Karpas-422 (cell line): ENCODE data around the gene YIPF4. TPM values are rescaled to one million over a fixed set of nuclear protein-coding genes. Genes with fewer than 3 reads are reported as not detected.
"Not testable (repeated sequence)": the region's sequence is repeated elsewhere in the genome, so short reads cannot be mapped to it uniquely, and the experiment has no call there.

Source experiments
- DNase-seq: peaks from one replicate; pipeline ENCODE4 v3.0.0-alpha.2; 2015
- H2AFZ ChIP-seq: fragments of 200-600 bp; sonication (generic); 2 replicates; pipeline ENCODE4 v1.6.1; 2014; ENCODE audit warnings: antibody characterized with exemption, low read length, mixed read lengths
- H3K27ac ChIP-seq: fragments of 200-600 bp; sonication (generic); 2 replicates; pipeline ENCODE4 v1.5.1; 2014; ENCODE audit warnings: mild to moderate bottlenecking, low read length, moderate library complexity
- H3K27me3 ChIP-seq: fragments of 200-600 bp; sonication (generic); 2 replicates; pipeline ENCODE4 v1.6.1; 2014; ENCODE audit warnings: low read length, mixed read lengths
- H3K36me3 ChIP-seq: fragments of 200-600 bp; sonication (generic); 2 replicates; pipeline ENCODE4 v1.6.1; 2014; ENCODE audit warnings: low read length, mixed read lengths; ENCODE audit not compliant: insufficient read depth
- H3K4me1 ChIP-seq: fragments of 200-600 bp; sonication (generic); 2 replicates; pipeline ENCODE4 v1.6.1; 2014; ENCODE audit warnings: mild to moderate bottlenecking, low read length, mixed read lengths
- H3K4me2 ChIP-seq: fragments of 200-600 bp; sonication (generic); 2 replicates; pipeline ENCODE4 v1.6.1; 2014; ENCODE audit warnings: low read length, low read depth, mild to moderate bottlenecking; ENCODE audit not compliant: poor library complexity, severe bottlenecking
- H3K4me3 ChIP-seq: fragments of 200-600 bp; sonication (generic); 2 replicates; pipeline ENCODE4 v1.5.1; 2014; ENCODE audit warnings: mild to moderate bottlenecking, antibody characterized with exemption, low read length, mixed read lengths
- H3K79me2 ChIP-seq: fragments of 200-600 bp; sonication (generic); 2 replicates; pipeline ENCODE4 v1.6.1; 2014; ENCODE audit warnings: mild to moderate bottlenecking, low read length, mixed read lengths
- H3K9ac ChIP-seq: fragments of 200-600 bp; sonication (generic); 2 replicates; pipeline ENCODE4 v1.6.0; 2014; ENCODE audit warnings: low read length
- H3K9me2 ChIP-seq: fragments of 200-600 bp; sonication (generic), shearing (Covaris generic); replicated peaks from 2 replicates; pipeline ENCODE4 v1.6.0; 2014; ENCODE audit warnings: mild to moderate bottlenecking, low read length, moderate library complexity; ENCODE audit not compliant: insufficient read depth
- H3K9me3 ChIP-seq: fragments of 300-700, 200-600 bp; sonication (generic); 2 replicates; pipeline ENCODE4 v1.6.1; 2014; ENCODE audit warnings: low read length, mixed read lengths
- H4K20me1 ChIP-seq: fragments of 200-600 bp; sonication (generic); 2 replicates; pipeline ENCODE4 v1.6.1; 2014; ENCODE audit warnings: mild to moderate bottlenecking, antibody characterized with exemption, low read length, low read depth; ENCODE audit not compliant: insufficient read depth
- total RNA-seq: library from RNA; depleted of rRNA; stranded (reverse); fragments of >200 nt; shearing (Covaris generic); gene quantifications from 2 replicates; pipeline ENCODE4 v1.2.3, GENCODE V29; 2014; ENCODE audit warnings: low replicate concordance

YIPF4 gene
- total RNA-seq, 1 experiment from 2014 or later: 95.3 TPM

DNA sequence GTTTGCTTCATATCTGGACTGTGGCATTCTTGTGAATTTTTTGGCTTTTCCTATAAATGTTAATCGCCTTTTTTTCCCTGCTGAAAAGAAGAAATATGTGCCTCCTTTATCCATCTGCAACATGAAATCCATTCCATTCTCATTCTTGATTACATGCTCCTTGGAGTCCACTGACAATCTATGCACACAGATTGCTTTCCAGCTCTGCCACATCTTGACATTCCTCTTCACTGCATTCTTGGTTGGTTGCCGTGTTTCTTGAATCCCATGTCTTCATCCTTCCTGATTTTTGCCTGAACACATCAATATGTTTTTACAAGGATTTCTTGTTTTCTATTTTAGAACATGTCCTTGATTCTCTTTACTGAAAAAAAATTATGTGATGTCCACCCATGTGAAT lies 52.4 kb downstream of the YIPF4 start:
- H3K9me2 ChIP-seq: no peaks in the 10 kb centered on the region
- no peaks in the 10 kb centered on the region for H3K27me3 ChIP-seq
- no peaks in the 10 kb centered on the region for H3K36me3 ChIP-seq
- no peak for DNase-seq
- H3K9ac ChIP-seq: no peak overlapping the region
- no peaks in the 10 kb centered on the region for H4K20me1 ChIP-seq
- no peaks in the 10 kb centered on the region for H3K4me1 ChIP-seq
- H3K4me2 ChIP-seq: no peak overlapping the region
- H3K4me3 ChIP-seq: no peak overlapping the region
- no peak overlapping the region for H2AFZ ChIP-seq
- H3K79me2 ChIP-seq: no peaks in the 10 kb centered on the region
- H3K9me3 ChIP-seq: no peaks in the 10 kb centered on the region
- H3K27ac ChIP-seq: no peak overlapping the region

DNA sequence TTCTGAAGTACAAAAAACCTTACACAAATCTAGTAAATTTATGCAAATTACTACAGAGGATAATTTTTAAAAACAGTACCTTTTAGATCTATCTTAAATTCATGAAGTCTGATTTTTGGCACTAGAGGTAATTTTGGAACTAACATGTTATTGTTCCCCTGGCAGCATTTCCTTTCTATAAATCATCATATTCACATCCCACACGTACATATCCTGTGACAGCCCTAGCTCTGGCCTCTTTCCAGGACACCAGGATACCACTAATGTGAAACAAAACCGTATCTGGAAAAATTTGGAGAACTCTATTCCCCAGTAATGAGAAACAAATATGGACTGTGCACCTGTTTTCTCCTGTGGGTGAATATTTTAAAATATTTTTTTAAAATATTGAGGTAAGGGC lies 65.1 kb downstream of the YIPF4 start:
- no peak overlapping the region for H2AFZ ChIP-seq
- no peak overlapping the region for H3K9ac ChIP-seq
- no peaks in the 10 kb centered on the region for H3K79me2 ChIP-seq
- H3K36me3 ChIP-seq: no peaks in the 10 kb centered on the region
- H4K20me1 ChIP-seq: no peaks in the 10 kb centered on the region
- no peak overlapping the region for H3K4me3 ChIP-seq
- H3K4me2 ChIP-seq: no peak overlapping the region
- no peak overlapping the region for H3K27ac ChIP-seq
- H3K9me3 ChIP-seq: no peaks in the 10 kb centered on the region
- H3K27me3 ChIP-seq: no peaks in the 10 kb centered on the region
- no peak for DNase-seq
- H3K9me2 ChIP-seq: no peaks in the 10 kb centered on the region
- no peaks in the 10 kb centered on the region for H3K4me1 ChIP-seq

GRCh38 chr2:32350797-32351196 lies 73.1 kb downstream of the YIPF4 start:
- not testable (repeated sequence) for H3K27me3 ChIP-seq, H2AFZ ChIP-seq, DNase-seq, H3K4me3 ChIP-seq, H3K9me2 ChIP-seq, H3K4me2 ChIP-seq, H3K36me3 ChIP-seq, H3K27ac ChIP-seq, H3K79me2 ChIP-seq, H4K20me1 ChIP-seq, H3K9ac ChIP-seq, H3K9me3 ChIP-seq
- peaks cover 17% of the 10 kb centered on the region for H3K4me1 ChIP-seq

DNA sequence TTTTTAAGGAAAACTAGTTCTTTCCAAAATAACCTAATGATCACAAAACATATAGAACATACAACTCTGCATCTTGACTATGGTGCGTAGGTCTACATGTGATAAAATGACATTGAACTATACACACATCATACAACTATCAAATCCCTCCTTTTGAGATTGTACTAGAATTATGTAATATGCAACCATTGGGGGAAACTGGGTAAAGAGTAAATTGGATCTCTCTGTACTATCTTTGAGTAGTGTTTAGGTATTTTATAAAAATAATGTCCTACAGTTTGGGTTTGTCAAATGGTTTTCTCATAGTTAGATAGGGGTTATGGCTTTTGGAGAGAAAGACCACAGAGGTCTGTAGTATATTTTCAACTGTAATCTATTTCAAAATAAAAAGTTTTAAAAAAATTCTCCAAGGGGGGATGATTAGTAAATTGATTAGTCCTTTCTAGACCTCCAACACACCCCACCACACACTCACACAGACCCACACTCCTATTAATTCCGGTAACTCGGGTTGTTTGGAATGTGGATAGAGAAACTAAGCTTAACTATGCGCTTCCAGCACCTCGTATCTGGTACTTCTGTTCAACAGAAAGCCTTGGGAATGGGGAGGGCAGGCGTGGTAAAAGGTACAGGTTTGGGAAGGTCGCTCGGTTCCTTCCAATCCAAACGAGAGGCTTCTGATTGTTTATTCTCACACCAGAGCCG lies 78.4 kb downstream of the YIPF4 start:
- DNase-seq: no peak
- H3K4me3 ChIP-seq: peak overlapping the region; percentile 99
- peaks cover 23% of the 10 kb centered on the region for H4K20me1 ChIP-seq
- H3K27ac ChIP-seq: peak overlapping the region; percentile 89
- no peaks in the 10 kb centered on the region for H3K9me3 ChIP-seq
- H3K9ac ChIP-seq: peak overlapping the region; percentile 100
- H2AFZ ChIP-seq: peak overlapping the region; percentile 13; the same call in 1 of the 2 replicates
- peak overlapping the region; percentile 93 for H3K4me2 ChIP-seq
- H3K9me2 ChIP-seq: no peaks in the 10 kb centered on the region
- peaks cover 51% of the 10 kb centered on the region for H3K79me2 ChIP-seq
- H3K36me3 ChIP-seq: peaks cover 22% of the 10 kb centered on the region
- H3K27me3 ChIP-seq: no peaks in the 10 kb centered on the region
- H3K4me1 ChIP-seq: peaks cover 40% of the 10 kb centered on the region

GRCh38 chr2:32356681-32357317 lies 79.1 kb downstream of the YIPF4 start, which contains the start of gene BIRC6:
TSS of gene BIRC6 (plus strand) at chr2:32357023. CDS start at chr2:32357162, 139 bp downstream.
- Histone ChIP-seq H3K4me1 (peaks cover 40% of the 10 kb centered on the region), H3K4me2 (peak within 1 kb of the TSS; percentile 93), H3K4me3 (peak within 1 kb of the TSS; percentile 99), H3K9me3 (no peaks in the 10 kb centered on the region), H3K36me3 (peaks cover 28% of the 10 kb centered on the region), H3K79me2 (peaks cover 58% of the 10 kb centered on the region), H3K9me2 (no peaks in the 10 kb centered on the region), H3K27me3 (no peaks in the 10 kb centered on the region), H2AFZ (peak within 1 kb of the TSS; percentile 68), H3K9ac (peak within 1 kb of the TSS; percentile 100), H4K20me1 (peaks cover 23% of the 10 kb centered on the region), H3K27ac (peak within 1 kb of the TSS; percentile 89)
- DNase-seq: peak; percentile 99

DNA sequence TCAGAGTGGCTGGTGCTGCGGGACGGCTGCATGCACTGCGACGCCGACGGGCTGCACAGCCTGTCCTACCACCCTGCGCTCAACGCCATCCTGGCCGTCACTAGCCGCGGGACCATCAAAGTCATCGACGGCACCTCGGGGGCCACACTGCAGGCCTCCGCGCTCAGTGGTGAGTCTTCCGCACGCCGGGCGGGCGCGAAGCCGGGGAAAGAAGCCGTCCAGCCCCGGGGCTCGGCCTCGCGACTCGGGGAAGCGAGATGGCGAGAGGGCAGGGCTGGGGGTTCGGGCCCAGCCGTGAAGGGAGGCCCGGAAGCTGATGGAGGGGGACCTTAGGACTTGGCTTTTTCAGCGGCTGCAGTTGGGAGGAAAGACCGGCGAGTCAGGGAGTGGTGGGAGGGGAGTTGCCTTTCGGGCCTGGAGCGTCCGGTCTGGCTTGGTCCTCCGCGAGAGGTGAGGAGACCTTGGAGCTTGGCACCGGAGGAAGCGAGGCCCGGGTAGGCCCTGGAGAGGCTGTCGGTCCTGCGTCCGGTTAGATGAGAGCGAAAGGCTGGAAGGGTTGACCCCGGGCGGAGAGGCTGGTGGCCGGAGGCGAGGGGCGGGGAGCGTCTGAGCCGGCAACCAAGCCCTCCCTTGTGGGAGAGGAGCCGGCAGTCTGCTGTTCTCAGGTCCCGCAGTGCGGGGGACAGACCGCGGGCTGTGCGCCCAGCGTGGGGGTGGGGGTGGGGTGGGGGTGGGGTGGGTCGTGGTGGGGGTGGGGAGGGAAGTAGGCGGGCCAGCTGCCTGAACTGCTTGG lies 79.8 kb downstream of the YIPF4 start:
- Histone ChIP-seq H3K4me2 (peak overlapping the region; percentile 85), H3K27ac (peak overlapping the region; percentile 89), H3K36me3 (peaks cover 32% of the 10 kb centered on the region), H3K9me3 (no peaks in the 10 kb centered on the region), H3K4me3 (peak overlapping the region; percentile 99), H4K20me1 (peaks cover 23% of the 10 kb centered on the region), H3K79me2 (peaks cover 65% of the 10 kb centered on the region), H3K27me3 (no peaks in the 10 kb centered on the region), H3K9me2 (no peaks in the 10 kb centered on the region), H2AFZ (peak overlapping the region; percentile 68; the same call in 1 of the 2 replicates), H3K9ac (peak overlapping the region; percentile 100), H3K4me1 (peaks cover 41% of the 10 kb centered on the region)
- peak; percentile 78 for DNase-seq

- Histone ChIP-seq H4K20me1 (peaks cover 26% of the 10 kb centered on the region), H3K9me3 (no peaks in the 10 kb centered on the region), H3K79me2 (peaks cover 71% of the 10 kb centered on the region), H3K4me1 (peaks cover 47% of the 10 kb centered on the region), H3K4me3 (peak overlapping the region; percentile 99), H3K27ac (peak overlapping the region; percentile 55), H3K9me2 (no peaks in the 10 kb centered on the region), H3K9ac (peak overlapping the region; percentile 100), H3K36me3 (peaks cover 36% of the 10 kb centered on the region), H2AFZ (no peak overlapping the region), H3K4me2 (peak overlapping the region; percentile 85), H3K27me3 (no peaks in the 10 kb centered on the region)
- peak; percentile 49 for DNase-seq
Observed at GRCh38 chr2:32358111-32358482, 80.4 kb downstream of the YIPF4 start.

GRCh38 chr2:32360416-32360815 lies 82.7 kb downstream of the YIPF4 start:
- Histone ChIP-seq H3K4me3 (no peak overlapping the region), H2AFZ (no peak overlapping the region), H3K9ac (no peak overlapping the region), H3K9me2 (no peaks in the 10 kb centered on the region), H4K20me1 (peaks cover 34% of the 10 kb centered on the region), H3K9me3 (no peaks in the 10 kb centered on the region), H3K79me2 (peaks cover 94% of the 10 kb centered on the region), H3K4me1 (peaks cover 57% of the 10 kb centered on the region), H3K27me3 (no peaks in the 10 kb centered on the region), H3K4me2 (no peak overlapping the region), H3K36me3 (peaks cover 45% of the 10 kb centered on the region), H3K27ac (no peak overlapping the region)
- no peak for DNase-seq
